Measurements from ENCODE around the gene OR2K2. TPM values are rescaled to one million over a fixed set of nuclear protein-coding genes. Genes with fewer than 3 reads are reported as not detected.
"Not testable (repeated sequence)": the region's sequence is repeated elsewhere in the genome, so short reads cannot be mapped to it uniquely, and the experiment has no call there.

OR2K2 gene
- total and polyA plus RNA-seq, 8 donors = not detected

DNA sequence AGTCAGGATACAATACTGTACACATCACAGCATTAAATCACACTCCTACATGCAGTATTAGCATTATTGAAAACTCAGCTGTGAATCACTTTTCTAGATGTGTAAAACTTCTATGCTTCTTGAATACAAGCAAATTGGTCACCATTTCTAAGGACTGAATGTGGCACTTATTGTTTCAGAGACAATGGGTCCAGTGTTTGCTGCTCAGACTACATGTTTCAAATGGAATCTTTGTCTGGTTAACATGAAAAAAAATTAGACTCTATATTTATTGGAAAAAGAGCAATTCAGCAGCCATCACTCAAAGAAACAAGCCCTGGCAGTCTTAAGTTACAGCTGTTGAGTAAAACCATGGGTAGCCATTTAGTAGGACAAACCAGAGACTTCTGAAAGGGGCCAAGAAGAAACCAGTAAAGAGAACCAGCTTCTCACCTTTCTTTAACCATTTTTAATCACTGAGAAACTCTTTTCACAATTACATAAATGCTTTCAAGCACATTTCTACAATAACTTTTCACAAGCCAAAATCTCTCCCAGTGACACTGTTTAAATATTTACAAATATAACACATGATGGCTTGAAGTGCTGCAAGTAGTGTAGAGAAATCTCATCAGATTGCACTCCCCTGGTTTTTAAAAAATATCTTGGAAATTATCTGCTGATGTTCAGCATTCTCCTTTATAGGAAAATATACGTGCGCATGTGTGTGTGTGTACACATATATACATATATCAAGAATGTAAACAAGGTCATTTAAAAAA is 35.2 kb downstream of the OR2K2 start:
- TF ChIP-seq EP300 (IDR thresholded peaks at IDR 0.05) (no peak), POLR2AphosphoS5 (IDR thresholded peaks at IDR 0.05) (no peak), POLR2A (IDR thresholded peaks at IDR 0.05) (no peak)
- TF ChIP-seq, protein P1, sequence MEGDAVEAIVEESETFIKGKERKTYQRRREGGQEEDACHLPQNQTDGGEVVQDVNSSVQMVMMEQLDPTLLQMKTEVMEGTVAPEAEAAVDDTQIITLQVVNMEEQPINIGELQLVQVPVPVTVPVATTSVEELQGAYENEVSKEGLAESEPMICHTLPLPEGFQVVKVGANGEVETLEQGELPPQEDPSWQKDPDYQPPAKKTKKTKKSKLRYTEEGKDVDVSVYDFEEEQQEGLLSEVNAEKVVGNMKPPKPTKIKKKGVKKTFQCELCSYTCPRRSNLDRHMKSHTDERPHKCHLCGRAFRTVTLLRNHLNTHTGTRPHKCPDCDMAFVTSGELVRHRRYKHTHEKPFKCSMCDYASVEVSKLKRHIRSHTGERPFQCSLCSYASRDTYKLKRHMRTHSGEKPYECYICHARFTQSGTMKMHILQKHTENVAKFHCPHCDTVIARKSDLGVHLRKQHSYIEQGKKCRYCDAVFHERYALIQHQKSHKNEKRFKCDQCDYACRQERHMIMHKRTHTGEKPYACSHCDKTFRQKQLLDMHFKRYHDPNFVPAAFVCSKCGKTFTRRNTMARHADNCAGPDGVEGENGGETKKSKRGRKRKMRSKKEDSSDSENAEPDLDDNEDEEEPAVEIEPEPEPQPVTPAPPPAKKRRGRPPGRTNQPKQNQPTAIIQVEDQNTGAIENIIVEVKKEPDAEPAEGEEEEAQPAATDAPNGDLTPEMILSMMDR (IDR thresholded peaks at IDR 0.05) = no peak
- H3K27ac ChIP-seq = no peak overlapping the region
- H3K27me3 ChIP-seq = no peaks in the 10 kb centered on the region
- intact Hi-C loops (cut with DNase I; ENCODE audit: low total_unique reads) = loop anchor here (5.0 kb wide), 1 partner anchor 653 kb away; no protein-coding TSS in a partner anchor
- H3K4me1 ChIP-seq = peaks cover 0 to 14% (median 6%) of the 10 kb centered on the region in 4 donors
- WGBS, 5 donors = 22 to 63% (median 55%) methylated on average over 2 of the region's 2 CpGs
- peak in 1 of 2 donors; percentile 16 for DNase-seq
- no peaks in the 10 kb centered on the region for H3K9me3 ChIP-seq
- H3K4me3 ChIP-seq = no peak overlapping the region
- no peaks in the 10 kb centered on the region for H3K36me3 ChIP-seq

DNA sequence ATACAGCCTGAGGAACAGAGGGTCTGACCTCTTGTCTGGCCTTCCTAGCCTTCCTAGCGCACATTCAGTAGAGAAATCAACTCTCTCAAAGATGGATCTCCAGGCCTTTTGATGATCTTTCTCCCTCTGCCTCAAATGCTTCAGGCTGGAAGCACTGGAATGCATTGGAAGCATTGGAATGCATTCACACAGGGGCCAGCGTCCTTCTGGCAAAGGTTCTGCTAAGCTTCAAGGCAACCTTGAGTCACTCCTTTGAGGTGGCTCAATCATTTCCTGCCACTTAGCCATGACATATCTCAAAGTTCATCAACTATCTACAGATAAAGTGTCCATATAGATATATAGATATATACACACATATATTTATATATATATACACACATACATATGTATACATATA is 42.9 kb downstream of the OR2K2 start:
- TF ChIP-seq EP300 (IDR thresholded peaks at IDR 0.05) (no peak), POLR2A (IDR thresholded peaks at IDR 0.05) (no peak), POLR2AphosphoS5 (IDR thresholded peaks at IDR 0.05) (no peak)
- TF ChIP-seq, protein P1 (IDR thresholded peaks at IDR 0.05) = no peak
- Histone ChIP-seq H3K9me3 (no peaks in the 10 kb centered on the region), H3K27me3 (no peaks in the 10 kb centered on the region), H3K4me1 (no peaks in the 10 kb centered on the region), H3K27ac (no peak overlapping the region), H3K36me3 (no peaks in the 10 kb centered on the region), H3K4me3 (no peak overlapping the region)
- WGBS, 5 donors = 66 to 72% (median 68%) methylated on average over 2 of the region's 2 CpGs
- DNase-seq = no peak
- intact Hi-C loops (cut with DNase I; ENCODE audit: low total_unique reads) = no loop called here

DNA sequence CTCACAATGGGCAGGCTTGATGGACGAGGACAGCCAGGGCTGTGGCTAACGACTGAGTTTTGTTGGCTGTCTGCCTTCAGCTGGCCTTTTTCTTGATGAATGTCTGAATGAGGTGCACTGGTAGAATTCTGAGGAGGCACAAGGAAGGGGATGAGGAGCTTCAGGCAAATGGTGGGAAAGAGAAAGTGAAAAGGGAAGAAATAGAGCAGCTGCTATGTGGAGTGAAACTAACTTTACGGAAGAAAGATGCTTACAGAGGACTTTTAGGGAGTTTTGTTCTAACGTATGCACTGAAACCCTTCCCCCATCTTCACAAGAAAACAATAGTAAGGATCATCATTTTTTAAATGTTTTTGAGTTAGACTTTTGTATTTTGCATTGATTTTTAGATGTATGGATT is 45.3 kb downstream of the OR2K2 start:
- H3K27ac ChIP-seq = no peak overlapping the region
- WGBS, 5 donors = 68 to 83% (median 80%) methylated on average over 4 of the region's 4 CpGs
- no peaks in the 10 kb centered on the region for H3K36me3 ChIP-seq

DNA sequence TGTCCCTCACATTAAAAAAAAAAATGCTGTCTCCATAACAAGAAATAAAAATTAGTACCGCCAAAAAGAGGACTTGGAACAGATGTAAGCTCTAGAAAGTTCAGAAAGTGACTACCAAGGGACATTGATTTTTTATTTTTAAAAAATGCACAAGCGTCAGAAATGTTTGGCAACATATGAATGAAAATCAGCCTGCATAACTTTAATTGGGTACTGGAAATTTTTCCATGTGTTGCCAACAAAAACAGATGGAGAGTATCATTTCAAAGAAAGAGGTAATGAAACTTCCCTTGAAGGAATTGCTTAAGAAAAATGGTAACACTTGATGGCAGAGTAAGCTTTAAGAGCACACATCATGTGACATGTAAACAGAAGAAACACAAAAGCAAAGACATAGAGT is 47.2 kb downstream of the OR2K2 start:
- H3K4me1 ChIP-seq = no peaks in the 10 kb centered on the region
- TF ChIP-seq, protein P1 (IDR thresholded peaks at IDR 0.05) = no peak
- TF ChIP-seq POLR2AphosphoS5 (IDR thresholded peaks at IDR 0.05) = no peak
- TF ChIP-seq EP300 (IDR thresholded peaks at IDR 0.05) = no peak
- TF ChIP-seq POLR2A (IDR thresholded peaks at IDR 0.05) = no peak
- no peak overlapping the region for H3K4me3 ChIP-seq
- 58 to 86% (median 71%) methylated on average over 2 of the region's 2 CpGs for whole genome bisulfite sequencing, 5 donors
- intact Hi-C loops (cut with DNase I; ENCODE audit: low total_unique reads) = no loop called here
- no peak overlapping the region for H3K27ac ChIP-seq
- no peaks in the 10 kb centered on the region for H3K36me3 ChIP-seq
- no peaks in the 10 kb centered on the region for H3K9me3 ChIP-seq
- no peaks in the 10 kb centered on the region for H3K27me3 ChIP-seq
- DNase-seq = no peak

More for the DNA sequence above, 45.3 kb downstream of the OR2K2 start:
- no peak overlapping the region for H3K4me3 ChIP-seq
- intact Hi-C loops (cut with DNase I; ENCODE audit: low total_unique reads) = no loop called here
- no peaks in the 10 kb centered on the region for H3K9me3 ChIP-seq
- DNase-seq = peak in 1 of 2 donors; percentile 23
- no peak for TF ChIP-seq POLR2A (IDR thresholded peaks at IDR 0.05)
- TF ChIP-seq POLR2AphosphoS5 (IDR thresholded peaks at IDR 0.05) = no peak
- TF ChIP-seq, protein P1 (IDR thresholded peaks at IDR 0.05) = no peak
- no peak for TF ChIP-seq EP300 (IDR thresholded peaks at IDR 0.05)
- no peaks in the 10 kb centered on the region for H3K4me1 ChIP-seq
- H3K27me3 ChIP-seq = no peaks in the 10 kb centered on the region

DNA sequence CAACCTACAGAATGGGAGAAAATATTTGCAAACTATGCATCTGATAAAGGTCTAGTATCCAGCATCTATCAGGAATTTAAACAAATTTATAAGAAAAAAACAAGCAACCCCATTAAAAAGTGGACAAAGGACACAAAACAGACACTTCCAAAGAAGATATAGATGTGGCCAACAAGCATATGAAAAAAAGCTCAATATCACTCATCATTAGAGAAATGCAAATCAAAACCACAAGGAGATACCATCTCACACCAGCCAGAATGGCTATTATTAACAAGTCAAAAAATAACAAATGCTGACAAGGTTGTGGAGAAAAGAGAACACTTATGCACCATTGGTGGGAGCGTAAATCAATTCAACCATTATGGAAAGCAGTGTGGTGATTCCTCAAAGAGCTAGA is 49.2 kb downstream of the OR2K2 start:
- H3K27me3 ChIP-seq; H3K9me3 ChIP-seq; H3K27ac ChIP-seq; H3K36me3 ChIP-seq; DNase-seq; intact Hi-C loops (cut with DNase I; ENCODE audit: low total_unique reads); H3K4me1 ChIP-seq; H3K4me3 ChIP-seq: not testable (repeated sequence)
- WGBS, 5 donors = 91 to 100% (median 97%) methylated on average over 1 of the region's 1 CpG
